H9 (cell line): ENCODE data around the gene FRY. TPM values are rescaled to one million over a fixed set of nuclear protein-coding genes. Genes with fewer than 3 reads are reported as not detected.
"Not testable (repeated sequence)": the region's sequence is repeated elsewhere in the genome, so short reads cannot be mapped to it uniquely, and the experiment has no call there.

Experiments
- DNase-seq: peaks from one replicate; pipeline ENCODE4 v3.0.0-alpha.2; 2017
- H2AFZ ChIP-seq: one replicate; pipeline ENCODE4 v1.6.1; 2013; ENCODE audit warnings: mild to moderate bottlenecking, low read length, control low read depth, moderate library complexity
- H2AK5ac ChIP-seq: 2 replicates; pipeline ENCODE4 v1.6.1; 2013; ENCODE audit warnings: low read length, control low read depth, mixed read lengths; ENCODE audit not compliant: insufficient read length
- H2BK120ac ChIP-seq: one replicate; pipeline ENCODE4 v1.6.1; 2013; ENCODE audit warnings: low read depth, mild to moderate bottlenecking, low read length, control low read depth, inconsistent platforms; ENCODE audit not compliant: poor library complexity, severe bottlenecking
- H2BK12ac ChIP-seq: 2 replicates; pipeline ENCODE4 v1.6.1; 2013; ENCODE audit warnings: low read length, control low read depth, mixed read lengths, low read depth; ENCODE audit not compliant: insufficient read length
- H2BK15ac ChIP-seq: 2 replicates; pipeline ENCODE4 v1.6.1; 2013; ENCODE audit warnings: low read depth, low read length, control low read depth
- H2BK20ac ChIP-seq: one replicate; pipeline ENCODE4 v1.6.1; 2013; ENCODE audit warnings: low read depth, mild to moderate bottlenecking, low read length, control low read depth, inconsistent platforms; ENCODE audit not compliant: poor library complexity, severe bottlenecking
- H2BK5ac ChIP-seq: 2 replicates; pipeline ENCODE4 v1.6.1; 2013; ENCODE audit warnings: low read length, control low read depth, mixed read lengths; ENCODE audit not compliant: insufficient read length
- H3K14ac ChIP-seq: 2 replicates; pipeline ENCODE4 v1.6.1; 2013; ENCODE audit warnings: low read length, control low read depth; ENCODE audit not compliant: insufficient read depth
- H3K18ac ChIP-seq: 2 replicates; pipeline ENCODE4 v1.6.1; 2013; ENCODE audit warnings: low read depth, mild to moderate bottlenecking, mixed read lengths, low read length, control low read depth; ENCODE audit not compliant: insufficient read length
- H3K23ac ChIP-seq: 2 replicates; pipeline ENCODE4 v1.6.1; 2013; ENCODE audit warnings: low read length, control low read depth, mixed read lengths, low read depth; ENCODE audit not compliant: insufficient read length
- H3K23me2 ChIP-seq: 2 replicates; pipeline ENCODE4 v1.6.1; 2013; ENCODE audit warnings: low read depth, mild to moderate bottlenecking, mixed read lengths, low read length, control low read depth; ENCODE audit not compliant: insufficient read length, poor library complexity, severe bottlenecking
- H3K27ac ChIP-seq: 2 replicates; pipeline ENCODE4 v1.5.1; 2013; ENCODE audit warnings: low read length, control low read depth, mixed read lengths, low read depth; ENCODE audit not compliant: insufficient read length
- H3K27me3 ChIP-seq: 2 replicates; pipeline ENCODE4 v1.6.1; 2013; ENCODE audit warnings: low read length, control low read depth, inconsistent platforms; ENCODE audit not compliant: insufficient read depth
- H3K4ac ChIP-seq: 2 replicates; pipeline ENCODE4 v1.6.1; 2013; ENCODE audit warnings: low read depth, mild to moderate bottlenecking, control low read depth, inconsistent platforms, low read length, moderate library complexity
- H3K4me1 ChIP-seq: 2 replicates; pipeline ENCODE4 v1.6.1; 2013; ENCODE audit warnings: low read length, control low read depth, inconsistent platforms; ENCODE audit not compliant: insufficient read depth
- H3K4me2 ChIP-seq: 2 replicates; pipeline ENCODE4 v1.6.1; 2013; ENCODE audit warnings: low read length, control low read depth, mixed read lengths; ENCODE audit not compliant: insufficient read length, insufficient read depth
- H3K56ac ChIP-seq: 2 replicates; pipeline ENCODE4 v1.6.1; 2013; ENCODE audit warnings: low read depth, mild to moderate bottlenecking, mixed read lengths, low read length, control low read depth; ENCODE audit not compliant: insufficient read length
- H3K79me1 ChIP-seq: 2 replicates; pipeline ENCODE4 v1.6.1; 2013; ENCODE audit warnings: low read depth, mild to moderate bottlenecking, moderate library complexity, low read length, control low read depth, inconsistent platforms; ENCODE audit not compliant: insufficient read depth, poor library complexity, severe bottlenecking
- H3K79me2 ChIP-seq: 2 replicates; pipeline ENCODE4 v1.6.1; 2013; ENCODE audit warnings: low read length, control low read depth, inconsistent platforms; ENCODE audit not compliant: insufficient read depth
- H3K9ac ChIP-seq: 2 replicates; pipeline ENCODE4 v1.6.1; 2013; ENCODE audit warnings: low read length, control low read depth, mixed read lengths; ENCODE audit not compliant: insufficient read length; ENCODE audit errors: extremely low read depth
- H3K9me3 ChIP-seq: one replicate; pipeline ENCODE4 v1.6.1; 2013; ENCODE audit warnings: low read depth, low read length, inconsistent platforms; ENCODE audit not compliant: control insufficient read depth
- H3T11ph ChIP-seq: one replicate; pipeline ENCODE4 v1.6.1; 2013; ENCODE audit warnings: mild to moderate bottlenecking, low read length, control low read depth, inconsistent platforms
- H4K20me1 ChIP-seq: one replicate; pipeline ENCODE4 v1.6.1; 2013; ENCODE audit not compliant: control insufficient read depth, insufficient read length, insufficient read depth
- H4K5ac ChIP-seq: 2 replicates; pipeline ENCODE4 v1.6.1; 2013; ENCODE audit warnings: low read depth, mild to moderate bottlenecking, mixed read lengths, low read length, control low read depth; ENCODE audit not compliant: insufficient read length
- H4K8ac ChIP-seq: replicated peaks from 2 replicates; pipeline ENCODE4 v1.6.1; 2013; ENCODE audit warnings: low read length, control low read depth, mixed read lengths, low read depth; ENCODE audit not compliant: insufficient read length
- H4K91ac ChIP-seq: 2 replicates; pipeline ENCODE4 v1.6.1; 2013; ENCODE audit warnings: low read depth, mild to moderate bottlenecking, moderate library complexity, mixed read lengths, low read length, control low read depth; ENCODE audit not compliant: insufficient read length
- H3K27ac Mint-ChIP-seq, 3 experiments: 2 replicates in 2 of 3; 3 replicates in 1 of 3; pipeline ENCODE4 v1.8.0; 2020 to 2021; ENCODE audit warnings: mixed read lengths in 3 of 3, mild to moderate bottlenecking in 1 of 3, moderate library complexity in 1 of 3
- H3K27me3 Mint-ChIP-seq: 2 replicates; pipeline ENCODE4 v1.8.0; 2021; ENCODE audit warnings: low read depth, mild to moderate bottlenecking, moderate library complexity, mixed read lengths
- H3K36me3 Mint-ChIP-seq, 3 experiments: 2 replicates in 2 of 3; 3 replicates in 1 of 3; pipeline ENCODE4 v1.8.0; 2020 to 2021; ENCODE audit warnings: low read depth in 3 of 3, mixed read lengths in 3 of 3; ENCODE audit not compliant: insufficient read depth in 1 of 3
- H3K4me1 Mint-ChIP-seq, 2 experiments: 2 replicates each; pipeline ENCODE4 v1.8.0; 2020; ENCODE audit warnings: mixed read lengths in 2 of 2
- H3K4me3 Mint-ChIP-seq, 2 experiments: 2 replicates in 1 of 2; 3 replicates in 1 of 2; pipeline ENCODE4 v1.8.0; 2020 to 2021; ENCODE audit warnings: mild to moderate bottlenecking in 2 of 2, mixed read lengths in 2 of 2, moderate library complexity in 1 of 2
- H3K9me3 Mint-ChIP-seq, 2 experiments: 2 replicates in 1 of 2; 3 replicates in 1 of 2; pipeline ENCODE4 v1.8.0; 2020; ENCODE audit warnings: mild to moderate bottlenecking in 2 of 2, mixed read lengths in 2 of 2, moderate library complexity in 1 of 2
- WGBS: extraction: QIAGEN DNeasy Blood & Tissue Kit; methylation state at CpG from one replicate; pipeline ENCODE4 v1.1.7; 2013; ENCODE audit warnings: missing lambda C conversion rate, low lambda C conversion rate, mixed read lengths; ENCODE audit not compliant: insufficient read length; ENCODE audit errors: extremely low coverage; 5-methylcytosine and 5-hydroxymethylcytosine counted together
- total RNA-seq: library from RNA; stranded (reverse); gene quantifications from 2 replicates; pipeline ENCODE4 v1.2.1, GENCODE V29; 2021
- TF ChIP-seq, protein P1 (sequence below): fragments of 200-600 bp; sonication (generic); conservative IDR thresholded peaks from 3 replicates; pipeline ENCODE4 v1.8.0; 2021; ENCODE audit warnings: antibody characterized with exemption, mild to moderate bottlenecking

The FRY gene
- total RNA-seq, 1 experiment from 2014 or later, result 5.2 TPM

DNA sequence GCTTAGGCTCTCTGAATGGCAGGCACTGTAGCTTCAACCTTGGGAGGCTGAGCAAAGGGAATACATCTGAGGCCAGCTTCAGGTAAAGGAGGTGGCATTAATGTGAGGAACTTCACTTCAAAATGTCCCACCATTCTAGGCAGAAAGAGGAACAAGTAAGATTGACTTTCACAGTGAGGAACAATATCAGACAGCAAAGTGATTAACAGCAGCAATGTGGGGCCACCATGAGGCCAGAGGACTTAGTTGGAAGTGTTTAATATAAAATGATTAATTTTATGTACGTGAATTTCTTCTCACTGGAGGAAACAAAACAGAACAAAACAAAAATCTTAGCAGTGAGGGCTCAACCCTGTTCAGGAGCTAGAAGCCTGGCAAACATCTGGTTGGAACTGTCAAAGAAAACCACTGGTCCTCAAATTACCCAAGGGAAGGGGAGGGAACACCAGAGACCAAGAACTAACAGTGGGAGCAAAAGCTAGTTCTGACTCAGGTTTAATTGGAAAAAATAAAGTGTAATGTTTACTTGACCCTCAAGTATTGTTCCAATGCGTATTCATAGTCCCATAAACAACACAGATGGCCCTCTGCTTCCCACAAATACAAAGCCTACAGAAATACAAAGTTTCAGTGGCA, 43.9 kb upstream of the FRY start:
- no peaks in the 10 kb centered on the region for H3K27me3 ChIP-seq
- no peak overlapping the region for H3K27ac ChIP-seq
- H3K18ac ChIP-seq, result no peak overlapping the region
- no CpG with 5 or more reads among the region's 2 CpGs for WGBS
- Mint-ChIP-seq H3K27me3 (no peaks in the 10 kb centered on the region), H3K4me1 (peaks cover 14 to 19% of the 10 kb centered on the region in 2 experiments), H3K4me3 (no peak overlapping the region), H3K27ac (no peak overlapping the region), H3K9me3 (peaks cover 0 to 6% of the 10 kb centered on the region in 2 experiments; a peak in 3 of 5 replicates), H3K36me3 (peaks cover 2 to 11% (median 4%) of the 10 kb centered on the region in 3 experiments; a peak in 5 of 7 replicates)
- no peak overlapping the region for H3K56ac ChIP-seq
- no peak overlapping the region for H2BK120ac ChIP-seq
- no peak overlapping the region for H2AK5ac ChIP-seq
- no peak overlapping the region for H3K9ac ChIP-seq
- H3K4ac ChIP-seq, result no peak overlapping the region
- no peak overlapping the region for H2BK5ac ChIP-seq
- H2BK12ac ChIP-seq, result no peak overlapping the region
- no peak overlapping the region for H4K91ac ChIP-seq
- no peaks in the 10 kb centered on the region for H3K4me1 ChIP-seq
- no peak overlapping the region for H4K8ac ChIP-seq
- no peaks in the 10 kb centered on the region for H3K9me3 ChIP-seq
- no peak overlapping the region for H3K14ac ChIP-seq
- no peak overlapping the region for H4K5ac ChIP-seq
- no peak for DNase-seq
- no peak overlapping the region for H2AFZ ChIP-seq
- H3K23me2 ChIP-seq, result no peaks in the 10 kb centered on the region
- no peak overlapping the region for H2BK20ac ChIP-seq
- H4K20me1 ChIP-seq, result no peaks in the 10 kb centered on the region
- no peak overlapping the region for H3K4me2 ChIP-seq
- H3K79me1 ChIP-seq, result no peaks in the 10 kb centered on the region
- no peaks in the 10 kb centered on the region for H3K79me2 ChIP-seq
- TF ChIP-seq, protein P1, sequence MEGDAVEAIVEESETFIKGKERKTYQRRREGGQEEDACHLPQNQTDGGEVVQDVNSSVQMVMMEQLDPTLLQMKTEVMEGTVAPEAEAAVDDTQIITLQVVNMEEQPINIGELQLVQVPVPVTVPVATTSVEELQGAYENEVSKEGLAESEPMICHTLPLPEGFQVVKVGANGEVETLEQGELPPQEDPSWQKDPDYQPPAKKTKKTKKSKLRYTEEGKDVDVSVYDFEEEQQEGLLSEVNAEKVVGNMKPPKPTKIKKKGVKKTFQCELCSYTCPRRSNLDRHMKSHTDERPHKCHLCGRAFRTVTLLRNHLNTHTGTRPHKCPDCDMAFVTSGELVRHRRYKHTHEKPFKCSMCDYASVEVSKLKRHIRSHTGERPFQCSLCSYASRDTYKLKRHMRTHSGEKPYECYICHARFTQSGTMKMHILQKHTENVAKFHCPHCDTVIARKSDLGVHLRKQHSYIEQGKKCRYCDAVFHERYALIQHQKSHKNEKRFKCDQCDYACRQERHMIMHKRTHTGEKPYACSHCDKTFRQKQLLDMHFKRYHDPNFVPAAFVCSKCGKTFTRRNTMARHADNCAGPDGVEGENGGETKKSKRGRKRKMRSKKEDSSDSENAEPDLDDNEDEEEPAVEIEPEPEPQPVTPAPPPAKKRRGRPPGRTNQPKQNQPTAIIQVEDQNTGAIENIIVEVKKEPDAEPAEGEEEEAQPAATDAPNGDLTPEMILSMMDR, result no peak
- no peak overlapping the region for H3K23ac ChIP-seq
- no peak overlapping the region for H2BK15ac ChIP-seq
- H3T11ph ChIP-seq, result no peak overlapping the region

DNA sequence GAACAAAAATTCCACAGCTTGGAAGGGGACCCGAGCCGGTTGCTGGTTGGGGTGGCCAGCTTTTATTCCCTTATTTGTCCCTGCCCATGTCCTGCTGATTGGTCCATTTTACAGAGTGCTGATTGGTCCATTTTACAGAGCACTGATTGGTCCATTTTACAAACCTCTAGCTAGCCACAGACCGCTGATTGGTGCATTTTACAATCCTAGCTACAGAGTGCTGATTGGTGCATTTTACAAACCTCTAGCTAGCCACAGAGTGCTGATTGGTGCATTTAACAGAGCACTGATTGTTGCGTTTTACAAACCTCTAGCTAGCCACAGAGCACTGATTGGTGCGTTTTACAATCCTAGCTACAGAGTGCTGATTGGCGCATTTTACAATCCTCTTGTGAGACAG, 37.2 kb upstream of the FRY start:
- H3K56ac ChIP-seq, H4K91ac ChIP-seq, H3K18ac ChIP-seq, H3K4me1 Mint-ChIP-seq, H3K23me2 ChIP-seq, H2BK12ac ChIP-seq, H3K4me2 ChIP-seq, H3K27ac Mint-ChIP-seq, H3K9me3 ChIP-seq, DNase-seq, H2BK15ac ChIP-seq, H3K4me3 Mint-ChIP-seq, H2AK5ac ChIP-seq, H2BK20ac ChIP-seq, H3K4ac ChIP-seq, H3K23ac ChIP-seq, H4K8ac ChIP-seq, H2BK120ac ChIP-seq, H4K20me1 ChIP-seq, H3K9ac ChIP-seq, H2AFZ ChIP-seq, H3K27me3 Mint-ChIP-seq, H3K27me3 ChIP-seq, H3K14ac ChIP-seq, H3K79me2 ChIP-seq, H3K4me1 ChIP-seq, H4K5ac ChIP-seq, H3K79me1 ChIP-seq, H2BK5ac ChIP-seq, H3T11ph ChIP-seq, H3K27ac ChIP-seq: not testable (repeated sequence)
- Mint-ChIP-seq H3K9me3 (peaks cover 6 to 13% of the 10 kb centered on the region in 2 experiments; a peak in 4 of 5 replicates), H3K36me3 (peaks cover 2 to 16% (median 2%) of the 10 kb centered on the region in 3 experiments; a peak in 4 of 7 replicates)
- no CpG with 5 or more reads among the region's 6 CpGs for WGBS
